B cell (primary cell): ENCODE measurements around the gene EID2B. TPM values are rescaled to one million over a fixed set of nuclear protein-coding genes. Genes with fewer than 3 reads are reported as not detected.

Experiments used
- ATAC-seq: fragments of 200-7000 bp; cut with Tn5 transposase; one replicate; pipeline ENCODE4 v1.10.0; 2021; ENCODE audit warnings: low read depth, mild to moderate bottlenecking, moderate number of reproducible peaks, moderate library complexity
- CTCF ChIA-PET: fragments of 350-600 bp; sonication (Branson Sonifier 250); formaldehyde crosslinking; loops from one replicate; lab custom pipeline; 2021; ENCODE audit warnings: antibody characterized with exemption, inconsistent platforms; lab: Charles Lee
- POLR2A ChIA-PET: fragments of 350-600 bp; sonication (Branson Sonifier 250); formaldehyde crosslinking; loops from one replicate; lab custom pipeline; 2021; ENCODE audit warnings: antibody characterized with exemption; lab: Charles Lee
- DNase-seq: peaks from one replicate; pipeline ENCODE4 v3.0.0; 2013
- H2AFZ ChIP-seq: 2 replicates; pipeline ENCODE4 v1.6.1; 2012; ENCODE audit warnings: mild to moderate bottlenecking, low read depth, low read length; ENCODE audit not compliant: insufficient read depth, poor library complexity, severe bottlenecking
- H3K27ac ChIP-seq, 2 donors: 1 replicate in 1 of 2; 2 replicates in 1 of 2; pipeline ENCODE4 v1.5.1; 2012 to 2013; ENCODE audit warnings: low read length in 2 of 2, mild to moderate bottlenecking in 2 of 2, moderate library complexity in 1 of 2
- H3K27me3 ChIP-seq, 4 experiments: fragments of 200-600 bp in 1 of 4; sonication (generic) in 1 of 4; replicated peaks in 1 of 4; 1 replicate in 2 of 4; 2 replicates in 2 of 4; pipeline versions ENCODE4 v1.6.1 to v1.7.0; 2013 to 2016; ENCODE audit warnings: low read length in 3 of 4, mild to moderate bottlenecking in 2 of 4, mixed read lengths in 1 of 4, moderate library complexity in 1 of 4; ENCODE audit not compliant: insufficient read depth in 4 of 4, control insufficient read depth in 3 of 4; ENCODE audit errors: control extremely low read depth in 1 of 4
- H3K36me3 ChIP-seq, 2 experiments: replicated peaks in 1 of 2; 1 replicate in 1 of 2; 2 replicates in 1 of 2; pipeline versions ENCODE4 v1.6.1 to v1.7.1; 2013; ENCODE audit warnings: low read length in 1 of 2; ENCODE audit not compliant: insufficient read depth in 2 of 2, control insufficient read depth in 1 of 2; ENCODE audit errors: control extremely low read depth in 1 of 2, extremely low read depth in 1 of 2
- H3K4me1 ChIP-seq, 2 donors: fragments of 200-600 bp in 1 of 2; sonication (generic) in 1 of 2; 1 replicate in 1 of 2; 2 replicates in 1 of 2; pipeline versions ENCODE4 v1.5.1 to v1.6.1; 2013 to 2017; ENCODE audit warnings: low read length in 2 of 2; ENCODE audit not compliant: control insufficient read depth in 2 of 2, insufficient read depth in 2 of 2
- H3K4me2 ChIP-seq: replicated peaks from 2 replicates; pipeline ENCODE3; 2012; ENCODE audit warnings: mild to moderate bottlenecking, low read depth, low read length; ENCODE audit not compliant: poor library complexity, severe bottlenecking
- H3K4me3 ChIP-seq, 5 experiments: fragments of 200-600 bp in 1 of 5; sonication (generic) in 1 of 5; 1 replicate in 3 of 5; 2 replicates in 2 of 5; pipeline versions ENCODE4 v1.5.1 to v1.7.0; 2011 to 2016; ENCODE audit warnings: low read length in 4 of 5, mild to moderate bottlenecking in 4 of 5, low read depth in 2 of 5, control low read depth in 1 of 5, moderate library complexity in 1 of 5; ENCODE audit not compliant: insufficient read depth in 1 of 5; ENCODE audit errors: control extremely low read depth in 1 of 5, extremely low read depth in 1 of 5
- H3K79me2 ChIP-seq: fragments of 200-600 bp; sonication (generic); one replicate; pipeline ENCODE4 v1.6.0; 2016; ENCODE audit warnings: low read length; ENCODE audit not compliant: control insufficient read depth, insufficient read depth
- H3K9ac ChIP-seq: fragments of 200-600 bp; sonication (generic); 2 replicates; pipeline ENCODE4 v1.6.1; 2017; ENCODE audit warnings: mild to moderate bottlenecking, low read length, moderate library complexity
- H3K9me3 ChIP-seq, 3 donors: one replicate each; pipeline versions ENCODE4 v1.6.1 to v1.7.1; 2013; ENCODE audit warnings: low read length in 2 of 3; ENCODE audit not compliant: control insufficient read depth in 2 of 3, insufficient read depth in 1 of 3; ENCODE audit errors: control extremely low read depth in 1 of 3
- H4K20me1 ChIP-seq: 2 replicates; pipeline ENCODE4 v1.6.0; 2012; ENCODE audit warnings: mild to moderate bottlenecking, low read length; ENCODE audit not compliant: insufficient read depth, control insufficient read depth, poor library complexity, severe bottlenecking
- H3K27ac Mint-ChIP-seq: one replicate; pipeline ENCODE4 v1.8.0; 2021; ENCODE audit warnings: mixed read lengths
- H3K27me3 Mint-ChIP-seq: one replicate; pipeline ENCODE4 v1.8.0; 2021; ENCODE audit warnings: mixed read lengths
- H3K4me1 Mint-ChIP-seq: one replicate; pipeline ENCODE4 v1.8.0; 2021; ENCODE audit warnings: mixed read lengths
- H3K4me3 Mint-ChIP-seq: one replicate; pipeline ENCODE4 v1.8.0; 2021; ENCODE audit warnings: mixed read lengths
- H3K9me3 Mint-ChIP-seq: one replicate; pipeline ENCODE4 v1.8.0; 2022; ENCODE audit warnings: mixed read lengths; ENCODE audit not compliant: insufficient read depth
- EZH2 ChIP-seq: IDR thresholded peaks from 2 replicates; pipeline ENCODE4 v1.6.1; 2012; ENCODE audit warnings: borderline replicate concordance, low read depth, mild to moderate bottlenecking, moderate library complexity, low read length; ENCODE audit not compliant: insufficient read depth, poor library complexity, severe bottlenecking
- WGBS: methylation state at CpG from one replicate; pipeline ENCODE4 v1.1.5; 2013; ENCODE audit warnings: missing lambda C conversion rate; ENCODE audit not compliant: insufficient coverage; 5-methylcytosine and 5-hydroxymethylcytosine counted together
- intact Hi-C: fragments of 100-400 bp; cut with micrococcal nuclease; formaldehyde crosslinking; loops from one replicate; pipeline ENCODE4 v1.10.0; 2022
- polyA plus RNA-seq: library from polyadenylated mRNA; depleted of rRNA; stranded (reverse); fragments of >200 nt; gene quantifications from 2 replicates; pipeline ENCODE4 v1.2.3, GENCODE V29; 2012
- total RNA-seq, 2 donors: library from RNA; stranded (reverse); fragments of 120-200 nt in 1 of 2; gene quantifications; 1 replicate in 1 of 2; 2 replicates in 1 of 2; pipeline versions ENCODE4 v1.2.3 to v1.2.4, GENCODE V29; 2013 to 2022
- TF ChIP-seq, protein P1 (sequence below): fragments of 200-600 bp; IDR thresholded peaks from one replicate; pipeline ENCODE4 v1.8.0; 2022; ENCODE audit warnings: antibody characterized with exemption, mild to moderate bottlenecking

Gene EID2B
- total and polyA plus RNA-seq, 2 donors (not counting 1 experiment from before 2014, with no cell fraction given): 3.0 to 6.0 TPM

DNA sequence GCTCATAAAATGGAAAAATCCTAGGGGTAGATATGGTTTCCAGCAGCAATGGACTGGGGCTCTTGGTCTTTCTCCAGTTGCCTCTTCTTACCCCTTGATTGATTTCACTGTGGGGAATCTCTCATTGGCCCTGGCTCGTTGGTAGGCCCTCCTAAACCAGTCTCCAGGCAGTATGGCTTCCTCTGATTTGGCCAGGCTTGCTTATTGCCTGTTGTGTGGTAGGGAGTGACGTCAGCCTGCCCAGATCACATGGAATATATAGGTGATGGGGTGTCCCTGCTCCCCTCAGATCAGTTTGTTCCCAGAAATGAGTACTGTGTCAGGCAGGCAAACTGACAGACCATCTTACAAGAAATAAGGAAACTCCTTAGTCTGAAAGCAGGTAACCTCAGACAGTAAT, 23.4 kb downstream of the EID2B start:
- Mint-ChIP-seq H3K27ac (no peak overlapping the region), H3K9me3 (no peaks in the 10 kb centered on the region), H3K27me3 (peaks cover 26% of the 10 kb centered on the region), H3K4me1 (peaks cover 16% of the 10 kb centered on the region), H3K4me3 (no peak overlapping the region)
- Histone ChIP-seq H3K27ac (no peak overlapping the region), H3K4me2 (no peak overlapping the region), H4K20me1 (no peaks in the 10 kb centered on the region), H3K4me3 (no peak overlapping the region), H3K79me2 (no peaks in the 10 kb centered on the region), H3K27me3 (peaks cover 0 to 56% (median 15%) of the 10 kb centered on the region in 4 experiments), H3K9ac (no peak overlapping the region), H3K36me3 (no peaks in the 10 kb centered on the region), H3K9me3 (peaks cover 0 to 9% (median 0%) of the 10 kb centered on the region in 3 donors), H3K4me1 (peaks cover 13 to 16% of the 10 kb centered on the region in 2 donors), H2AFZ (no peak overlapping the region)
- intact Hi-C loops: no loop called here
- CTCF ChIA-PET: no interaction called here
- POLR2A ChIA-PET: no interaction called here
- DNase-seq (no peak), ATAC-seq (no peak)
- no CpG with 5 or more reads among the region's 2 CpGs for WGBS
- TF ChIP-seq EZH2: no peak
- TF ChIP-seq, protein P1, sequence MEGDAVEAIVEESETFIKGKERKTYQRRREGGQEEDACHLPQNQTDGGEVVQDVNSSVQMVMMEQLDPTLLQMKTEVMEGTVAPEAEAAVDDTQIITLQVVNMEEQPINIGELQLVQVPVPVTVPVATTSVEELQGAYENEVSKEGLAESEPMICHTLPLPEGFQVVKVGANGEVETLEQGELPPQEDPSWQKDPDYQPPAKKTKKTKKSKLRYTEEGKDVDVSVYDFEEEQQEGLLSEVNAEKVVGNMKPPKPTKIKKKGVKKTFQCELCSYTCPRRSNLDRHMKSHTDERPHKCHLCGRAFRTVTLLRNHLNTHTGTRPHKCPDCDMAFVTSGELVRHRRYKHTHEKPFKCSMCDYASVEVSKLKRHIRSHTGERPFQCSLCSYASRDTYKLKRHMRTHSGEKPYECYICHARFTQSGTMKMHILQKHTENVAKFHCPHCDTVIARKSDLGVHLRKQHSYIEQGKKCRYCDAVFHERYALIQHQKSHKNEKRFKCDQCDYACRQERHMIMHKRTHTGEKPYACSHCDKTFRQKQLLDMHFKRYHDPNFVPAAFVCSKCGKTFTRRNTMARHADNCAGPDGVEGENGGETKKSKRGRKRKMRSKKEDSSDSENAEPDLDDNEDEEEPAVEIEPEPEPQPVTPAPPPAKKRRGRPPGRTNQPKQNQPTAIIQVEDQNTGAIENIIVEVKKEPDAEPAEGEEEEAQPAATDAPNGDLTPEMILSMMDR: no peak

DNA sequence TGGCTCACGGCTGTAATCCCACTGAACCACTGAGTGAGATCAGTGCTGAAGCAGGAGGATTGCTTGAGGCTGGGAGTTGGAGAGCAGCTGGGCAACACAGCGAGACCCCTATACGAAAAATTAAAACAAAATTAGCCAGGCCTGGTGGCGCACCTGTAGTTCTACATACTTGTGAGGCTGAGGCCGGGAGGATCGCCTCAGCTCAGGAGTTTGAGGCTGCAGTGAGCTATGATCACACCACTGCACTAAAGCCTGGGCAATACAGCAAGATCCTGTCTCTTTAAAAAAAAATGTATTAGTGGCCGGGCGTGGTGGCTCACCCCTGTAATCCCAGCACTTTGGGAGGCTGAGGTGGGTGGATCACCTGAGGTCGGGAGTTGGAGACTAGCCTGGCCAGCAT, 24.0 kb downstream of the EID2B start:
- Mint-ChIP-seq H3K27me3 (peaks cover 29% of the 10 kb centered on the region), H3K4me1 (peaks cover 16% of the 10 kb centered on the region), H3K4me3 (peak overlapping the region; percentile 3), H3K9me3 (no peaks in the 10 kb centered on the region), H3K27ac (no peak overlapping the region)
- no peaks in the 10 kb centered on the region for H3K79me2 ChIP-seq
- H3K36me3 ChIP-seq: no peaks in the 10 kb centered on the region
- no peak for DNase-seq
- ATAC-seq: no peak
- H4K20me1 ChIP-seq: no peaks in the 10 kb centered on the region
- no peak overlapping the region for H2AFZ ChIP-seq
- H3K4me3 ChIP-seq: no peak overlapping the region
- whole genome bisulfite sequencing: 97% methylated on average over 4 of the region's 9 CpGs
- POLR2A ChIA-PET: no interaction called here
- peaks cover 13 to 14% of the 10 kb centered on the region in 2 donors for H3K4me1 ChIP-seq
- H3K4me2 ChIP-seq: no peak overlapping the region
- intact Hi-C loops: no loop called here
- H3K9me3 ChIP-seq: peaks cover 0 to 6% (median 0%) of the 10 kb centered on the region in 3 donors
- CTCF ChIA-PET: no interaction called here
- H3K27ac ChIP-seq: no peak overlapping the region
- H3K9ac ChIP-seq: no peak overlapping the region
- peaks cover 0 to 56% (median 13%) of the 10 kb centered on the region in 4 experiments for H3K27me3 ChIP-seq
- TF ChIP-seq EZH2: no peak
